Parathyroid adenoma (tissue), 2 donors: ENCODE results near the gene MCM3AP.

Source experiments
- H2AFZ ChIP-seq: fragments of 300-600 bp; sonication (generic); one replicate; pipeline ENCODE4 v1.7.0; 2017; ENCODE audit warnings: antibody characterized with exemption, mild to moderate bottlenecking
- H3K27ac ChIP-seq: fragments of 300-600 bp; sonication (generic); one replicate; pipeline ENCODE4 v1.7.0; 2017
- H3K27me3 ChIP-seq: fragments of 300-600 bp; sonication (generic); one replicate; pipeline ENCODE4 v1.7.0; 2017; ENCODE audit warnings: low read length; ENCODE audit not compliant: control insufficient read depth, insufficient read depth
- H3K36me3 ChIP-seq: fragments of 300-600 bp; sonication (generic); one replicate; pipeline ENCODE4 v1.7.0; 2017; ENCODE audit warnings: low read length; ENCODE audit not compliant: control insufficient read depth, insufficient read depth
- H3K4me1 ChIP-seq: fragments of 300-600 bp; sonication (generic); one replicate; pipeline ENCODE4 v1.7.0; 2017; ENCODE audit warnings: control low read depth
- H3K4me2 ChIP-seq: fragments of 300-600 bp; sonication (generic); one replicate; pipeline ENCODE4 v1.7.0; 2017; ENCODE audit warnings: low read length
- H3K4me3 ChIP-seq: fragments of 300-600 bp; sonication (generic); one replicate; pipeline ENCODE4 v1.7.0; 2017; ENCODE audit warnings: low read depth, low read length
- H3K79me2 ChIP-seq: fragments of 300-600 bp; sonication (generic); one replicate; pipeline ENCODE4 v1.7.0; 2017; ENCODE audit warnings: control low read depth
- H3K9ac ChIP-seq: fragments of 300-600 bp; sonication (generic); one replicate; pipeline ENCODE4 v1.7.0; 2017; ENCODE audit warnings: mild to moderate bottlenecking
- H3K9me3 ChIP-seq: fragments of 300-600 bp; sonication (generic); one replicate; pipeline ENCODE4 v1.7.0; 2017; ENCODE audit warnings: low read length; ENCODE audit not compliant: control insufficient read depth
- CTCF ChIP-seq: fragments of 300-600 bp; sonication (generic); IDR thresholded peaks from one replicate; pipeline ENCODE4 v1.7.0; 2017; ENCODE audit warnings: antibody characterized with exemption, mild to moderate bottlenecking
- donor health status: primary hyperparathyroidism.

Gene MCM3AP

GRCh38 chr21:46318464-46318845, 33.0 kb upstream of the MCM3AP start:
- no peaks in the 10 kb centered on the region for H3K36me3 ChIP-seq
- no peaks in the 10 kb centered on the region for H3K4me1 ChIP-seq
- no peak overlapping the region for H2AFZ ChIP-seq
- H3K27me3 ChIP-seq: no peaks in the 10 kb centered on the region
- H3K79me2 ChIP-seq: no peaks in the 10 kb centered on the region
- no peak for TF ChIP-seq CTCF
- no peak overlapping the region for H3K27ac ChIP-seq
- H3K4me3 ChIP-seq: no peak overlapping the region
- H3K9ac ChIP-seq: no peak overlapping the region
- H3K9me3 ChIP-seq: no peaks in the 10 kb centered on the region
- no peak overlapping the region for H3K4me2 ChIP-seq

- H2AFZ ChIP-seq: no peak overlapping the region
- H3K79me2 ChIP-seq: no peaks in the 10 kb centered on the region
- H3K36me3 ChIP-seq: no peaks in the 10 kb centered on the region
- H3K9me3 ChIP-seq: no peaks in the 10 kb centered on the region
- TF ChIP-seq CTCF: no peak
- no peak overlapping the region for H3K4me3 ChIP-seq
- H3K4me2 ChIP-seq: no peak overlapping the region
- no peaks in the 10 kb centered on the region for H3K27me3 ChIP-seq
- no peak overlapping the region for H3K9ac ChIP-seq
- no peaks in the 10 kb centered on the region for H3K4me1 ChIP-seq
- no peak overlapping the region for H3K27ac ChIP-seq
Measured at GRCh38 chr21:46317710-46318463, 32.5 kb upstream of the MCM3AP start.

- H3K27ac ChIP-seq: no peak overlapping the region
- H2AFZ ChIP-seq: no peak overlapping the region
- no peaks in the 10 kb centered on the region for H3K36me3 ChIP-seq
- no peak overlapping the region for H3K9ac ChIP-seq
- H3K27me3 ChIP-seq: no peaks in the 10 kb centered on the region
- no peak overlapping the region for H3K4me2 ChIP-seq
- H3K9me3 ChIP-seq: no peaks in the 10 kb centered on the region
- H3K4me1 ChIP-seq: no peaks in the 10 kb centered on the region
- H3K4me3 ChIP-seq: no peak overlapping the region
- no peak for TF ChIP-seq CTCF
- H3K79me2 ChIP-seq: no peaks in the 10 kb centered on the region
Measured at GRCh38 chr21:46316708-46317324, 31.4 kb upstream of the MCM3AP start.

- H3K9ac ChIP-seq: no peak overlapping the region
- H3K4me2 ChIP-seq: no peak overlapping the region
- no peaks in the 10 kb centered on the region for H3K4me1 ChIP-seq
- no peaks in the 10 kb centered on the region for H3K27me3 ChIP-seq
- no peak overlapping the region for H3K4me3 ChIP-seq
- no peaks in the 10 kb centered on the region for H3K9me3 ChIP-seq
- H3K36me3 ChIP-seq: no peaks in the 10 kb centered on the region
- no peak for TF ChIP-seq CTCF
- no peak overlapping the region for H2AFZ ChIP-seq
- no peaks in the 10 kb centered on the region for H3K79me2 ChIP-seq
- H3K27ac ChIP-seq: no peak overlapping the region
Measured at GRCh38 chr21:46314441-46315020, 29.1 kb upstream of the MCM3AP start.
